ENCODE data around the gene CIAPIN1.
"Not testable (repeated sequence)": the region's sequence is repeated elsewhere in the genome, so short reads cannot be mapped to it uniquely, and the experiment has no call there.

CIAPIN1 gene

DNA sequence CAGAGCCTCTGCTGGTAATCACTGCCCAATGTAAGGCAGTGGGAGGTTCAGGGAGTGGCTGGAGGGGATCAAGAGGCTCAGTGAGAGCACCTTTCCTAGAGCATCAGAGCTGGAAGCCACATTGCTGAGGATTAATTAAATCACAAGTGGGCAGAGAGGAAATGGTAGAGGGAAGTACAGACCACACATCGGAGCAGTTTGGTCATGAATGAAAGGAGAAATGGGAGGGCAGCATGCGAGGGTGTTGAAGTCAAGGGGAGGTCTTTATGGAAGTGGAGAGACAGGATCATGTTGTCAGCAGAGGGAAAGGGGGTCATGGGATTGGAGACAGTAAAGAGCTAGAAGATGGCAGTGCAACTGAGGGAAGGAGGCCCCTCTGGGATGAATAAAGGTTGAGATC is 40.3 kb downstream of the CIAPIN1 start:
- no peak for DNase-seq (ENCODE audit: low read depth)

- DNase-seq (ENCODE audit: low read depth), result no peak
Observed at GRCh38 chr16:57405097-57405496, 42.1 kb downstream of the CIAPIN1 start.

DNA sequence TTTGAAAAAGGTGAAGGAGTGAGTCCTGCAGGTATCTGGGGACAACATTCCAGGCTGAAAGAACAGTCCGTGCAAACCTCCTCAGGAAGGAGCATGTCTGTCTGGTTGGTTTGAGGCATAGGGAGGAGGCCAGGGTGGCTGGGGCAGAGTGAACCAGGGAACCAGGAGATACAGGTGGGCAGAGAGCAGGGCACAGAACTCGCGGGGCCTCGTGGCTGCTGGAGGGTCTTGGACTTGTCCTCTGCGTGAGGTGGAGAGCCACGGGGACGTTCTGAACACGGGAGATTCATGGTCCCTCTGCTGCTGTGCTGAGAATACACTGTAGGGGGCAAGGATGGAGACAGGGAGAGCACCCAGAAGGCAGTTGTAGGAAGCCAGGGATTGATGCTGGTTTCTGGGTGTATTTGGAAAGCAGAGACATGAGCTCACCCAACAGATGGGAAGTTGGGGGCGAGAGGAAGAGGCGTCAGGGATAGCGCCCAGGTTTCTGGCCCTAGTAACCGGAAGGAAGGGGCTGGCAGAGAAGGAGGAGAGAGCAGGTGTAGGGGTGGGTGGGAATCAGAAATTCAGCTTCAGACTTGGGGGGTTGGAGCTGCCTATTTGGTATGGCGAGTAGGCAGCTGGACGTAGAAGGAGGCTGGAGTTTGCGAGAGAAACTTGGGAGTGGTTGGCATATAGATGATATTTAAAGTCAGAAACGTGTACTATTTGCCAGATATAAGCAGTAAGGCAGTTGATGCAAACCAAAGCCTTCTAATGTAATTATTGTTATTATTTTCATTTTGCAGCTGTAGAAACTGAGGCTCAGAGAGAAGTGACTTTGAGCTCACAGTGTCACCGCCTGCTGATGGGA is 43.0 kb downstream of the CIAPIN1 start, which contains the start of gene CCL17:
Gene CCL17, plus strand, starts transcription at position 803 of the 853 bp plus-strand sequence. CDS start 9,166 bp downstream, outside the sequence.
- no peak for DNase-seq (ENCODE audit: low read depth)

DNA sequence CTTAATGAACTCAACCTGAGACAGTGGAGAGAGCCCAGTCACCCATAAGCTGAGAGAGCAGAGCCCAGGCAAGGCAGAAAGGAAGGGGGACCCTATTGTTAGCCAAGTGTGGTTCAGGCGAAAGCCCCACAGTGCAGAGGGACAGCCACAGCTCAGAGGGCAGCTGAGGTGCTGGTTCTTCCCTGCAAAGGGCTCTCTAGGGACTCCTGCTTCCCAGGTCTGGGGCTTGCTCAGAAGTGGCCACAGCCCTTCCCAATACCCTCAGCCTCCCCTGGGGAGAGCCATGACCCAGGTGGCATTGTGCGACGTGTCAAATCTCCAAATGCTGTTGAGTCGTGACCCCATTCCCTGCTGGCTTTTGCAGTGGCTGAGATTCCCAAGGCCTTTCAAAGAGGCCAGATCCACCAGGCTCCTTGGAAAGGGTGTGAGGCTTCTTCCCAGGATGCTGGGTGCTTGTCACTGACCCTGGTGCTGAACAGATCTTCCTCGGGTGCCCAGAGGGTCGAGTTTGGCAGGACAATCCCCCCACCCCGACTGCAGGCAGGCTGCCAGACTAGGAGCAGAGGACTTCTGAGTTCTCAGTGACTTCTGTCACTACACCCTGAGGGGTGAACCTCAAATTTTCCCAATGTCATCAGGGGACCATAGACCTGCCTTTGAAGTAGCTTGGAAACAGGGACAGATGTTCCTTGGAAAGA is 45.1 kb downstream of the CIAPIN1 start:
- no peak for DNase-seq (ENCODE audit: low read depth)

DNA sequence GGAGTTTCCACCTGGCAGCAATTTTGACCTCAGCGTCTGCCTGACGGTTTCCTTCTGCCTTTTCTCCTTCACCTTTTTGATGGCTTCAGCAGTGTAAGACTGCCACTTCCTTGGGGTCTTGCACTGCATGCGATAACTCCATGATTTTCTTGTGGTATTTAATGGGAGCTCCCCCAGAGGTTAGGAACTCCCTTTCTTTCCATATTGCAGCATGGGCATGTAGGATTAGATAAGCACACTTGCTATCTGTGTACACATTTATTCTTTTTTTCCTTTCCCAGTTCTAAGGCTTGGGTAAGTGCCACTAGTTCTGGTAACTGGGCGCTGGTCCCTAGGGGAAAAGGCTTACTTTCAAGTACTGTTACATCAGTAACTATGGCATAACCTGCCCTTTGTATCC is 49.7 kb downstream of the CIAPIN1 start:
- not testable (repeated sequence) for DNase-seq (ENCODE audit: low read depth)

DNA sequence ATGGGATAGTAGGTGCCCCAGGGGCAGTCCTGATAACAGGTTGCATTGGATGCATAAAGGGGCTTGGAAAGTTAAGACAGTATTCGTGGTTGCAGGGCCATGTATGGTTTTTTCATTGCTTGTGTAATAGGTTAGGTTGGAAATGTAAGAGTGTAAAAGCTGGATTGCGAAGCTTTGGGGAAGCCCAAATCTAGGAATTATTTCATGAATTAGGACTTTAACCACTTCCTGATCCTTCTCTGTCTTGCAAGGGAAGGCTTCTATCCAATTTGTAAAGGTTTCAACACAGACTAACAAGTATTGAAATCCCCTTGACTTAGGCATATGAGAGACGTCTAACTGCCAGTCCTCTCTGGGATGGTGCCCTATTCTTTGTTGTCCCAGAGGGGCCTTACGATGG is 50.4 kb downstream of the CIAPIN1 start:
- DNase-seq (ENCODE audit: low read depth), result no peak

GRCh38 chr16:57395026-57395425 is 52.2 kb downstream of the CIAPIN1 start:
- DNase-seq (ENCODE audit: low read depth), result no peak

DNA sequence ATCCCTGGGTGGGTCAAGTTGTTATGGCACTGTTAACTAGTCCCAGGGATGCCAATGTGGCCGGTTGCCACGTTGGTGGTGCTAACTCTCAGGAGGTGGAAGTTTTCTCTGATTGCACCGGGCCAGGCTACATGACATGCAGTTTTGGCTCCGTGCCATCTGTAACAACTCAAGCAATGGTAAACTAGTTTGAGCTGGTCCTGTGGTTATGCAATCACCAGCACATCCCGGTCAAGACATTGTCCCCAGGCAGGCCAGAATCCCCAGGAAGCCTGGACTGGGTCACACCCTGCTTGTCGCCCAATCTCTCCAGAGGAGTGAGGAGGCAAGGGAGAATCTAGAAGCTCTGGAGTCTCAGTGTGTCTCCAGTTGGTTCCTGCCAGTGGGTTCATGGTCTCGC is 52.7 kb downstream of the CIAPIN1 start:
- no peak for DNase-seq (ENCODE audit: low read depth)

DNA sequence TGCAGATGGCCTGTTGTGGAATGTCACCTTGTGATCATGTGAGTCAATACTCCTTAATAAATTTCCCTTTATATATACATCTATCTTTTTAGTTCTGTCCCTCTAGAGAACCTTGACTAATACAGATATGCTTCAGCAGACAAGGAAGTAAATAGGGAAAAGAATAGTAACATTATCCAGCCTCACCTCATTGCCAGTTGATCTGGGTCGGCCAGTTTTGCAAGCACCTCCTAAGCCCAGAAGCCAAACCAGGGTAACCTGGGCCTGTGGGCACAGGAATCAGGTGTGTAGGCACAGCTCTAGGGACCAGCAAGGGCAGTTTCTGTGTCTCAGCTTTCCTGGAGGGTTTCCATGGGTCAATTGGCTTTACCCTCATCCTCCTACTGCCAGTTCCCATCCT is 54.5 kb downstream of the CIAPIN1 start:
- no peak for DNase-seq (ENCODE audit: low read depth)

DNA sequence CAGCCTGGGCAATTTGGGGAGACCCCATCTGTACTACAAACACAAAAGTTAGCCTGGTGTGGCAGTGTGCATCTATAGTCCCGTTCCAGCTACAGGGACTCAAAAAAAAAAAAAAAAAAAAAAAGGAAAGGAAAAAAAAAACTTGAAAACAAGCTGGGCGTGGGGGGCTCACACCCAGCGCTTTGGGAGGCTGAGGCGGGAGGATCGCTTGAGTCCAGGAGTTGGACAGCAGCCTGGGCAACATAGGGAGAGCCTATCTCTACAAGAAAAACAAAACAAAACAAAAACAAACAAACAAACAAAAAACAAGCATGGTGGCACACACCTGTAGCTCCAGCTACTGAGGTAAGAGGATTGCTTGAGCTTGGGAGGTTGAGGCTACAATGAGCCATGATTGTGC is 55.5 kb downstream of the CIAPIN1 start:
- no peak for DNase-seq (ENCODE audit: low read depth)

GRCh38 chr16:57391300-57391699 is 55.9 kb downstream of the CIAPIN1 start:
- no peak for DNase-seq (ENCODE audit: low read depth)

- DNase-seq (ENCODE audit: low read depth), result no peak
Observed at GRCh38 chr16:57390636-57391295, 56.4 kb downstream of the CIAPIN1 start.

GRCh38 chr16:57389087-57389468 is 58.1 kb downstream of the CIAPIN1 start:
- no peak for DNase-seq (ENCODE audit: low read depth)

DNA sequence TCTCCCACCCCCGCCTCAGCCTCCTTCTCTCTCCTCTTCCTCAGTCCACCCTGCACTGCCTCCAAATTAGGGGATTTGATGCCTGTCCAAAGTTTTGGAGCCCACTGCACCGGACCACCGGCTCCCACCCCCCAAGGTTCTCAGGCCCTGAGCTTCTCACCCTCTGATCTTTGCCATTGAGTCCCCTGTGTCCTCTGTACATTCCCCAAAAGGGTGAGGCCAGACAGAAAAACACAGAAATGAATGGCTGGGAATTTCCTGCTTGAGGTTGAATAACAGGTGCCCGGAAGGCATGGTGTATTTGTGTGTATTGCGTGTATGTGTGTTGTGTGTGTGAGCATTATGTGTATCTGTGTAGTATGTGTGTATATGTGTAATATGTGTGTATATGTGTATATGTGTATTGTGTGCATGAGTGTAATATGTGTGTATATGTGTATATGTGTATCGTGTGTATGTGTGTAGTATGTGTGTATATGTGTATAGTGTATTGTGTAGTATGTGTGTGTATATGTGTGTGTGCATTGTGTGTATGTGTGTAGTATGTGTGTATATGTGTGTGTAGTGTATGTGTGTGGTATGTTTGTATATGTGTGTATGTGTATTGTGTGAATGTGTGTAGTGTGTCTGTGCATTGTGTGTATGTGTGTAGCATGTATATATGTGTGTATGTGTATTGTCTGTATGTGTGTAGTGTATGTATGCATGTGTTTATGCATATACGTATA is 58.7 kb downstream of the CIAPIN1 start:
- no peak for DNase-seq (ENCODE audit: low read depth)

- no peak for DNase-seq (ENCODE audit: low read depth)
Observed at GRCh38 chr16:57387598-57388354, 59.4 kb downstream of the CIAPIN1 start.

- DNase-seq (ENCODE audit: low read depth), result no peak
Observed at GRCh38 chr16:57386381-57386951, 60.7 kb downstream of the CIAPIN1 start.

DNA sequence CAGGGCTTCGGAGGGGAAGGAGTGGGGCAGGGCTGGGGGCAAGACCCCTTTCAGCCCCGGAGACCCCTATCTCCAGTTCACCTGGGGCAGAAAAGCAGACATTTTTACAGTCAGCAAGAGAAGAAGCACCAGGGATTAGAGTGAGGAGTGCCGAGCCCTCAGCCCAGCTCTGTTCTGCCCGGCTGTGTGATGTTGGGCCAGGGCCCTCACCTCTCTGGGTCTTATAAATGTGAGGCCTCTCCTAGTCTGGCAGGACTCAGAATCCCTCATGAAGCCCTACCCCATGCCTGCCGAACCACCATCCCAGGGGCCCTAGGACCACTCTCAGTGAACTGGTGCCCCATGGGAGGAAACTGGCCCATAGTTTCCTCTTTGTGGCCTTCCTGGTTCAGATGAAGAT is 62.1 kb downstream of the CIAPIN1 start:
- DNase-seq (ENCODE audit: low read depth), result no peak

- no peak for DNase-seq (ENCODE audit: low read depth)
Observed at GRCh38 chr16:57384248-57385070, 62.7 kb downstream of the CIAPIN1 start.

GRCh38 chr16:57383276-57384247 is 63.6 kb downstream of the CIAPIN1 start:
- DNase-seq (ENCODE audit: low read depth), result no peak
